Nephron progenitor cell (in vitro differentiated cells): ENCODE measurements around the gene GAK.

Experiments
- DNase-seq: peaks from one replicate; pipeline ENCODE4 v3.0.0; 2021
- H3K27ac Mint-ChIP-seq: 2 replicates; pipeline ENCODE4 v1.8.0; 2021; ENCODE audit warnings: mild to moderate bottlenecking, moderate library complexity, mixed read lengths
- H3K27me3 Mint-ChIP-seq: 2 replicates; pipeline ENCODE4 v1.8.0; 2021; ENCODE audit warnings: mild to moderate bottlenecking, low read depth, mixed read lengths; ENCODE audit not compliant: poor library complexity
- H3K36me3 Mint-ChIP-seq: 2 replicates; pipeline ENCODE4 v1.8.0; 2021; ENCODE audit warnings: low read depth, mixed read lengths
- H3K4me1 Mint-ChIP-seq: 2 replicates; pipeline ENCODE4 v1.8.0; 2021; ENCODE audit warnings: mixed read lengths
- H3K4me3 Mint-ChIP-seq: 2 replicates; pipeline ENCODE4 v1.8.0; 2021; ENCODE audit warnings: mild to moderate bottlenecking, moderate library complexity, mixed read lengths
- H3K9me3 Mint-ChIP-seq: 2 replicates; pipeline ENCODE4 v1.8.0; 2021; ENCODE audit warnings: mild to moderate bottlenecking, moderate library complexity, mixed read lengths
- TF ChIP-seq, protein P1 (sequence below): fragments of 200-600 bp; sonication (generic); IDR thresholded peaks from 2 replicates; pipeline ENCODE4 v1.5.0; 2021; ENCODE audit warnings: antibody characterized with exemption

GAK gene

GRCh38 chr4:881709-882108, 50.4 kb downstream of the GAK start:
- no peak overlapping the region for H3K4me3 Mint-ChIP-seq
- TF ChIP-seq, protein P1, sequence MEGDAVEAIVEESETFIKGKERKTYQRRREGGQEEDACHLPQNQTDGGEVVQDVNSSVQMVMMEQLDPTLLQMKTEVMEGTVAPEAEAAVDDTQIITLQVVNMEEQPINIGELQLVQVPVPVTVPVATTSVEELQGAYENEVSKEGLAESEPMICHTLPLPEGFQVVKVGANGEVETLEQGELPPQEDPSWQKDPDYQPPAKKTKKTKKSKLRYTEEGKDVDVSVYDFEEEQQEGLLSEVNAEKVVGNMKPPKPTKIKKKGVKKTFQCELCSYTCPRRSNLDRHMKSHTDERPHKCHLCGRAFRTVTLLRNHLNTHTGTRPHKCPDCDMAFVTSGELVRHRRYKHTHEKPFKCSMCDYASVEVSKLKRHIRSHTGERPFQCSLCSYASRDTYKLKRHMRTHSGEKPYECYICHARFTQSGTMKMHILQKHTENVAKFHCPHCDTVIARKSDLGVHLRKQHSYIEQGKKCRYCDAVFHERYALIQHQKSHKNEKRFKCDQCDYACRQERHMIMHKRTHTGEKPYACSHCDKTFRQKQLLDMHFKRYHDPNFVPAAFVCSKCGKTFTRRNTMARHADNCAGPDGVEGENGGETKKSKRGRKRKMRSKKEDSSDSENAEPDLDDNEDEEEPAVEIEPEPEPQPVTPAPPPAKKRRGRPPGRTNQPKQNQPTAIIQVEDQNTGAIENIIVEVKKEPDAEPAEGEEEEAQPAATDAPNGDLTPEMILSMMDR: no peak
- no peaks in the 10 kb centered on the region for H3K27me3 Mint-ChIP-seq
- H3K27ac Mint-ChIP-seq: no peak overlapping the region
- DNase-seq: no peak
- H3K9me3 Mint-ChIP-seq: no peaks in the 10 kb centered on the region
- H3K4me1 Mint-ChIP-seq: no peaks in the 10 kb centered on the region
- peaks cover 25% of the 10 kb centered on the region for H3K36me3 Mint-ChIP-seq

DNA sequence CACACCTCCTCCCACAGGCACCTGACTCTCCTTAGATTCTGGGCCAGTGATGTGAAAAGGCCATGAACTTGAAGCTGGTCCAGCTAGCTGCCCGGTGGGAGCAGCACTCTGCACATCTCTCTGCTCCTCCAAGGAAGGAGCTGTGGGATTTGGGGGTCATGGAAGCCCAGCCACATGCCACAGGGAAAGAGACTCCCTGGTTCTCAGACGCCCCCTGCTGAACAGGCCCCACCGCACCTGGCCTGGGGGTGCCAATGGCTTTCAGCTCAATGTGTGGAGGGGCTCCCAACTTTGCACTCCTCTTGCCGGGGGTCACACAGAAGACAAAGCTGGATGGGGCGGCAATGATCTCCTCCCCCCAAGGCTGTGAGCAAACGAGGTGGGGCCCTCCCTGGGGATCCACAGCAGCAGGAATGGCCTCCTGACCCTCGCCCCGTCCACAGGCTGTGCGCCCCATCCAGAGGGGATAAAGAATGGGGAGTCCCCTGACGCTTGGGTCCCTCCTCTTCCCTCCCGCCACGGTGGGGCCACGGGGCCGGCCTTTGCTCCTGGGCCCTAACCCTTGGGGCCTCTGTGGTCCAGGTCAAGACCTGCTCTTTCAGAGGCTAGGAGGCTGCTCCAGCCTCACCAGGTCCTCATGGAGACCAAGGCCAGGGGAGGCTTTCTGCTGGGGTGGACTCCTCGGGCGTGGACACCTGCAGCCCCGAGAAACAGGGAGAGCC, 51.3 kb downstream of the GAK start:
- Mint-ChIP-seq H3K27ac (no peak overlapping the region), H3K9me3 (no peaks in the 10 kb centered on the region), H3K27me3 (no peaks in the 10 kb centered on the region), H3K4me3 (no peak overlapping the region), H3K4me1 (no peaks in the 10 kb centered on the region), H3K36me3 (peaks cover 25% of the 10 kb centered on the region)
- TF ChIP-seq, protein P1: no peak
- no peak for DNase-seq

DNA sequence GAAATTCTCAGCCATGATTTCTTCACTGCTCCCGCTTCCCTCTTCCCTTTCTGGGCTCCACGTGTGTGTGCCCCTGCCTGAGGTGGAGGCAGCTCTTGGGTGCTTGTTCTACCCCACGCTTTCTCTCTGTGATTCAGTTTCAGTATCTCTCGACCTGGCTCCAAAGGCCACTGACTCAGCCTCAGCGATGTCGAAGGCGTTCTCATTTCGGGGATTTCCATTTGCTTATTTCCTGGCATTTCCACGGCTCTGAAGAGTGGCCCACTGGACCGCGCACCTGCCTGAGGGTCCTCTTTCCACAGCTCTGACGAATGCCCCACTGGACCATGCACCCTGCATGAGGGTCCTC, 52.4 kb downstream of the GAK start:
- Mint-ChIP-seq H3K4me3 (no peak overlapping the region), H3K4me1 (no peaks in the 10 kb centered on the region), H3K27ac (peak overlapping the region; percentile 1), H3K27me3 (no peaks in the 10 kb centered on the region), H3K9me3 (no peaks in the 10 kb centered on the region), H3K36me3 (peaks cover 30% of the 10 kb centered on the region)
- TF ChIP-seq, protein P1: no peak
- no peak for DNase-seq

GRCh38 chr4:878796-879728, 53.1 kb downstream of the GAK start:
- DNase-seq: no peak
- H3K27ac Mint-ChIP-seq: peak overlapping the region; percentile 1
- no peaks in the 10 kb centered on the region for H3K9me3 Mint-ChIP-seq
- no peaks in the 10 kb centered on the region for H3K27me3 Mint-ChIP-seq
- no peak overlapping the region for H3K4me3 Mint-ChIP-seq
- H3K4me1 Mint-ChIP-seq: no peaks in the 10 kb centered on the region
- TF ChIP-seq, protein P1: no peak
- H3K36me3 Mint-ChIP-seq: peaks cover 35% of the 10 kb centered on the region

GRCh38 chr4:877502-877901, 54.6 kb downstream of the GAK start:
- peaks cover 43% of the 10 kb centered on the region for H3K36me3 Mint-ChIP-seq
- no peaks in the 10 kb centered on the region for H3K27me3 Mint-ChIP-seq
- H3K27ac Mint-ChIP-seq: no peak overlapping the region
- no peak for DNase-seq
- TF ChIP-seq, protein P1: no peak
- H3K4me1 Mint-ChIP-seq: no peaks in the 10 kb centered on the region
- H3K9me3 Mint-ChIP-seq: no peaks in the 10 kb centered on the region
- H3K4me3 Mint-ChIP-seq: no peak overlapping the region
